PC-9 (cell line): ENCODE data around the gene SLC6A5.

Source experiments
- EZH2 ChIP-seq: fragments of 200-600 bp; sonication (generic); IDR thresholded peaks from 2 replicates; pipeline ENCODE4 v1.8.0; 2017; ENCODE audit warnings: antibody characterized with exemption, low read depth
- TF ChIP-seq, protein P1 (sequence below): fragments of 200-600 bp; sonication (generic); conservative IDR thresholded peaks from 2 replicates; pipeline ENCODE4 v1.6.1; 2017; ENCODE audit warnings: mixed run types, antibody characterized with exemption, mild to moderate bottlenecking, moderate library complexity

GRCh38 chr11:20558741-20559140 lies 40.7 kb upstream of the SLC6A5 start:
- TF ChIP-seq, protein P1, sequence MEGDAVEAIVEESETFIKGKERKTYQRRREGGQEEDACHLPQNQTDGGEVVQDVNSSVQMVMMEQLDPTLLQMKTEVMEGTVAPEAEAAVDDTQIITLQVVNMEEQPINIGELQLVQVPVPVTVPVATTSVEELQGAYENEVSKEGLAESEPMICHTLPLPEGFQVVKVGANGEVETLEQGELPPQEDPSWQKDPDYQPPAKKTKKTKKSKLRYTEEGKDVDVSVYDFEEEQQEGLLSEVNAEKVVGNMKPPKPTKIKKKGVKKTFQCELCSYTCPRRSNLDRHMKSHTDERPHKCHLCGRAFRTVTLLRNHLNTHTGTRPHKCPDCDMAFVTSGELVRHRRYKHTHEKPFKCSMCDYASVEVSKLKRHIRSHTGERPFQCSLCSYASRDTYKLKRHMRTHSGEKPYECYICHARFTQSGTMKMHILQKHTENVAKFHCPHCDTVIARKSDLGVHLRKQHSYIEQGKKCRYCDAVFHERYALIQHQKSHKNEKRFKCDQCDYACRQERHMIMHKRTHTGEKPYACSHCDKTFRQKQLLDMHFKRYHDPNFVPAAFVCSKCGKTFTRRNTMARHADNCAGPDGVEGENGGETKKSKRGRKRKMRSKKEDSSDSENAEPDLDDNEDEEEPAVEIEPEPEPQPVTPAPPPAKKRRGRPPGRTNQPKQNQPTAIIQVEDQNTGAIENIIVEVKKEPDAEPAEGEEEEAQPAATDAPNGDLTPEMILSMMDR: no peak
- no peak for TF ChIP-seq EZH2
